ENCODE results near the gene BRF1.

GRCh38 chr14:105304565-105304964 lies 3.8 kb upstream of the BRF1 start:
- TF ChIP-seq CTCF (conservative IDR thresholded peaks at IDR 0.05; ENCODE audit: low read depth, low read length) (no peak), EZH2 (IDR thresholded peaks at IDR 0.05; ENCODE audit: borderline replicate concordance, low read depth, low read length, poor library complexity, severe bottlenecking) (no peak)

All from A673 (cell line).